Thyroid gland (tissue), 4 donors: ENCODE measurements around the gene STRN3. TPM values are rescaled to one million over a fixed set of nuclear protein-coding genes. Genes with fewer than 3 reads are reported as not detected.
A peak's percentile ranks its signal among the peaks of the same experiment; 100 is the strongest.
"Not testable (repeated sequence)": the region's sequence is repeated elsewhere in the genome, so short reads cannot be mapped to it uniquely, and the experiment has no call there.

Experiments
- DNase-seq, 2 donors: peaks; one replicate each; pipeline ENCODE4 v3.0.0-alpha.2; 2019
- H3K27ac ChIP-seq, 3 donors: fragments of 200-600 bp; sonication (generic); 1 replicate in 2 of 3; 2 replicates in 1 of 3; pipeline ENCODE4 v1.5.1; 2016 to 2019; ENCODE audit warnings: mild to moderate bottlenecking in 1 of 3, moderate library complexity in 1 of 3
- H3K27me3 ChIP-seq: fragments of 200-600 bp; sonication (generic); one replicate; pipeline ENCODE4 v1.5.1; 2019
- H3K36me3 ChIP-seq, 2 donors: fragments of 200-600 bp; sonication (generic); one replicate each; pipeline ENCODE4 v1.5.1; 2016 to 2019
- H3K4me1 ChIP-seq, 2 donors: fragments of 200-600 bp; sonication (generic); one replicate each; pipeline ENCODE4 v1.5.1; 2017 to 2019
- H3K4me3 ChIP-seq, 3 donors: fragments of 200-600 bp; sonication (generic); replicated peaks in 1 of 3; 1 replicate in 2 of 3; 2 replicates in 1 of 3; pipeline ENCODE4 v1.5.1; 2016; ENCODE audit warnings: mild to moderate bottlenecking in 1 of 3
- H3K9me3 ChIP-seq: fragments of 200-600 bp; sonication (generic); one replicate; pipeline ENCODE4 v1.5.1; 2017
- CTCF ChIP-seq, 6 experiments: fragments of 200-600 bp in 3 of 6; fragments of 450-650 bp in 3 of 6; sonication (generic) in 3 of 6; IDR thresholded peaks; one replicate each; pipeline ENCODE4 v1.5.1; 2016 to 2019; ENCODE audit warnings: antibody characterized with exemption in 6 of 6, mild to moderate bottlenecking in 2 of 6, inconsistent platforms in 1 of 6, moderate library complexity in 1 of 6
- POLR2A ChIP-seq, 2 donors: fragments of 450-650 bp; IDR thresholded peaks; one replicate each; pipeline ENCODE4 v1.6.1; 2017; ENCODE audit warnings: antibody characterized with exemption in 2 of 2, mild to moderate bottlenecking in 2 of 2, moderate library complexity in 1 of 2
- WGBS, 2 donors: methylation state at CpG; one replicate each; pipeline ENCODE4 v1.1.5; 2017; 5-methylcytosine and 5-hydroxymethylcytosine counted together
- intact Hi-C: fragments of 100-400 bp; cut with DNase I; formaldehyde crosslinking; loops from one replicate; pipeline ENCODE4 v1.15.1; 2023
- total RNA-seq, 4 donors: library from RNA; depleted of rRNA; stranded (reverse); fragments of >200 nt; gene quantifications; one replicate each; pipeline ENCODE4 v1.2.3, GENCODE V29; 2016

The STRN3 gene
- total RNA-seq, 4 donors from 2014 or later: 46.3 to 77.5 (median 53.6) TPM

- no peaks in the 10 kb centered on the region for H3K27me3 ChIP-seq
- H3K4me3 ChIP-seq: no peak overlapping the region
- no peak overlapping the region for H3K27ac ChIP-seq
- no peak for DNase-seq
- no peaks in the 10 kb centered on the region for H3K9me3 ChIP-seq
- no peak for TF ChIP-seq POLR2A (IDR thresholded peaks at IDR 0.05)
- 91% methylated on average over 1 of the region's 1 CpG for WGBS, 2 donors
- no peaks in the 10 kb centered on the region for H3K36me3 ChIP-seq
- H3K4me1 ChIP-seq: no peaks in the 10 kb centered on the region
- intact Hi-C loops: no loop called here
Measured at GRCh38 chr14:31068235-31068634, 42.1 kb upstream of the STRN3 start.

- H3K27me3 ChIP-seq, DNase-seq, H3K4me1 ChIP-seq, intact Hi-C loops, H3K9me3 ChIP-seq, H3K4me3 ChIP-seq, H3K27ac ChIP-seq, H3K36me3 ChIP-seq: not testable (repeated sequence)
- WGBS, 2 donors: 91% methylated on average over 8 of the region's 8 CpGs
Measured at GRCh38 chr14:31062908-31063307, 36.7 kb upstream of the STRN3 start.

GRCh38 chr14:31060253-31060875 lies 34.2 kb upstream of the STRN3 start:
- 77 to 81% methylated on average over 6 of the region's 6 CpGs for whole genome bisulfite sequencing, 2 donors
- no peak overlapping the region for H3K4me3 ChIP-seq
- intact Hi-C loops: no loop called here

GRCh38 chr14:31059152-31059924 lies 33.2 kb upstream of the STRN3 start:
- no peak for DNase-seq
- no peaks in the 10 kb centered on the region for H3K4me1 ChIP-seq
- no peak overlapping the region for H3K4me3 ChIP-seq
- no peak overlapping the region for H3K27ac ChIP-seq
- H3K9me3 ChIP-seq: no peaks in the 10 kb centered on the region
- H3K27me3 ChIP-seq: no peaks in the 10 kb centered on the region
- H3K36me3 ChIP-seq: no peaks in the 10 kb centered on the region
- 89 to 92% methylated on average over 1 of the region's 1 CpG for WGBS, 2 donors
- intact Hi-C loops: no loop called here
- TF ChIP-seq POLR2A (IDR thresholded peaks at IDR 0.05): no peak
- TF ChIP-seq CTCF (IDR thresholded peaks at IDR 0.05): no peak

More at GRCh38 chr14:31060253-31060875, 34.2 kb upstream of the STRN3 start:
- Histone ChIP-seq H3K4me1 (no peaks in the 10 kb centered on the region), H3K27me3 (no peaks in the 10 kb centered on the region), H3K36me3 (no peaks in the 10 kb centered on the region), H3K27ac (no peak overlapping the region), H3K9me3 (no peaks in the 10 kb centered on the region)
- no peak for TF ChIP-seq POLR2A (IDR thresholded peaks at IDR 0.05)
- TF ChIP-seq CTCF (IDR thresholded peaks at IDR 0.05): no peak
- no peak for DNase-seq

GRCh38 chr14:31057701-31058364 lies 31.7 kb upstream of the STRN3 start:
- intact Hi-C loops: no loop called here
- no peaks in the 10 kb centered on the region for H3K9me3 ChIP-seq
- 90 to 92% methylated on average over 12 of the region's 12 CpGs for WGBS, 2 donors
- no peak overlapping the region for H3K27ac ChIP-seq
- H3K4me1 ChIP-seq: no peaks in the 10 kb centered on the region
- DNase-seq: no peak
- H3K4me3 ChIP-seq: no peak overlapping the region
- no peaks in the 10 kb centered on the region for H3K36me3 ChIP-seq
- H3K27me3 ChIP-seq: no peaks in the 10 kb centered on the region
- TF ChIP-seq CTCF (IDR thresholded peaks at IDR 0.05): no peak
- no peak for TF ChIP-seq POLR2A (IDR thresholded peaks at IDR 0.05)

GRCh38 chr14:31057035-31057434 lies 30.9 kb upstream of the STRN3 start:
- no peak for TF ChIP-seq POLR2A (IDR thresholded peaks at IDR 0.05)
- no peak for TF ChIP-seq CTCF (IDR thresholded peaks at IDR 0.05)
- H3K27me3 ChIP-seq: no peaks in the 10 kb centered on the region
- H3K4me3 ChIP-seq: no peak overlapping the region
- 83 to 95% methylated on average over 1 of the region's 1 CpG for WGBS, 2 donors
- no peak for DNase-seq
- H3K9me3 ChIP-seq: no peaks in the 10 kb centered on the region
- H3K27ac ChIP-seq: no peak overlapping the region
- intact Hi-C loops: no loop called here
- H3K36me3 ChIP-seq: no peaks in the 10 kb centered on the region
- H3K4me1 ChIP-seq: no peaks in the 10 kb centered on the region

- DNase-seq: peak; percentile 6 to 13
- H3K4me3 ChIP-seq, intact Hi-C loops, H3K27me3 ChIP-seq, H3K4me1 ChIP-seq, H3K36me3 ChIP-seq, H3K9me3 ChIP-seq, H3K27ac ChIP-seq: not testable (repeated sequence)
- 77 to 78% methylated on average over 9 of the region's 9 CpGs for WGBS, 2 donors
Measured at GRCh38 chr14:31052905-31053586, 26.9 kb upstream of the STRN3 start.
